HEK293 (cell line): ENCODE data around the gene SPECC1.

Source experiments
- CTCF ChIP-seq: fragments of 450-650 bp; formaldehyde crosslinking; IDR thresholded peaks from 2 replicates; pipeline ENCODE4 v1.5.1; 2016; ENCODE audit warnings: missing biosample characterization, missing genetic modification characterization
- RBAK ChIP-seq: fragments of 450-650 bp; formaldehyde crosslinking; IDR thresholded peaks from 2 replicates; pipeline ENCODE4 v1.5.1; 2016; ENCODE audit warnings: missing biosample characterization, missing genetic modification characterization
- SP2 ChIP-seq: fragments of 450-650 bp; formaldehyde crosslinking; IDR thresholded peaks from 2 replicates; pipeline ENCODE4 v1.5.1; 2016; ENCODE audit warnings: missing biosample characterization, missing genetic modification characterization
- ZBTB20 ChIP-seq: fragments of 450-650 bp; formaldehyde crosslinking; IDR thresholded peaks from 2 replicates; pipeline ENCODE4 v1.5.1; 2016; ENCODE audit warnings: missing biosample characterization, missing genetic modification characterization
- ZNF169 ChIP-seq: fragments of 450-650 bp; formaldehyde crosslinking; IDR thresholded peaks from 2 replicates; pipeline ENCODE4 v1.5.1; 2016; ENCODE audit warnings: missing biosample characterization, missing genetic modification characterization
- ZNF239 ChIP-seq: fragments of 450-650 bp; formaldehyde crosslinking; IDR thresholded peaks from 2 replicates; pipeline ENCODE4 v1.5.1; 2016; ENCODE audit warnings: missing biosample characterization, missing genetic modification characterization
- ZNF302 ChIP-seq: fragments of 450-650 bp; formaldehyde crosslinking; IDR thresholded peaks from 2 replicates; pipeline ENCODE4 v1.5.1; 2016; ENCODE audit warnings: missing biosample characterization, missing genetic modification characterization, low read depth
- ZNF362 ChIP-seq: fragments of 450-650 bp; formaldehyde crosslinking; IDR thresholded peaks from 2 replicates; pipeline ENCODE4 v1.5.1; 2016; ENCODE audit warnings: missing biosample characterization, missing genetic modification characterization
- ZNF560 ChIP-seq: fragments of 450-650 bp; formaldehyde crosslinking; IDR thresholded peaks from 2 replicates; pipeline ENCODE4 v1.5.1; 2017; ENCODE audit warnings: missing biosample characterization, missing genetic modification characterization, borderline replicate concordance
- ZNF677 ChIP-seq: fragments of 450-650 bp; IDR thresholded peaks from 2 replicates; pipeline ENCODE4 v1.5.0; 2018; ENCODE audit warnings: missing biosample characterization, mild to moderate bottlenecking, missing genetic modification characterization, moderate library complexity
- TF ChIP-seq, protein P1 (sequence below): fragments of 450-650 bp; formaldehyde crosslinking; IDR thresholded peaks from 2 replicates; pipeline ENCODE4 v1.5.1; 2016; ENCODE audit warnings: missing biosample characterization, missing genetic modification characterization
- TF ChIP-seq, protein P2 (sequence below): fragments of 450-650 bp; formaldehyde crosslinking; IDR thresholded peaks from 2 replicates; pipeline ENCODE4 v1.5.1; 2016; ENCODE audit warnings: missing biosample characterization, missing genetic modification characterization
- TF ChIP-seq, protein P3 (sequence below): IDR thresholded peaks from 2 replicates; pipeline ENCODE4 v1.6.1; 2011; ENCODE audit warnings: mild to moderate bottlenecking, low read depth, low read length, borderline replicate concordance

DNA sequence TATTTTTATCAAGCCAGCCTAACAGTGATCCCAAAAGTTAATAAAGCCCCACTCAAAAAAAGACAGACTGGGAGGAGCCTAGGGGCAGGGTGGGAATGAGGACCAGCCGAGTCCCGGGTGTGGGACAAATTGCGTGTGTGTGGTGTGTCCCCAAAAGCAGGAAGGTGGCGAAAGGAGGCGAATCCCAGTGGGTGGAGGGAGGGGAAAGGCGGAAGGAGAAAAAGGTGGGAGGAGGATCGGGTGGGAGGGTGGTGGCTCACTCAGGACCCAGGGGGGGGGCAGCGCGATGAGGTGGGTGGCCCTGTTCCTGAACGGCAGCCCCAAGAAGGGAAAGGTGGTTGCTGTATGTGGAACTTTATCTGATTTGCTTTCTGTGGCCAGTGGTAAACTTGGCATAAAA, 102.4 kb downstream of the SPECC1 start:
- TF ChIP-seq RBAK (tag by site-specific recombination) (no peak), ZNF677 (tag by site-specific recombination) (no peak), ZNF302 (no peak), CTCF (tag by site-specific recombination) (no peak), ZNF560 (tag by site-specific recombination) (no peak), ZNF169 (tag by site-specific recombination) (no peak), SP2 (tag by site-specific recombination) (no peak), ZNF362 (tag by site-specific recombination) (no peak), ZBTB20 (no peak), ZNF239 (tag by site-specific recombination) (no peak)
- TF ChIP-seq, protein P1, sequence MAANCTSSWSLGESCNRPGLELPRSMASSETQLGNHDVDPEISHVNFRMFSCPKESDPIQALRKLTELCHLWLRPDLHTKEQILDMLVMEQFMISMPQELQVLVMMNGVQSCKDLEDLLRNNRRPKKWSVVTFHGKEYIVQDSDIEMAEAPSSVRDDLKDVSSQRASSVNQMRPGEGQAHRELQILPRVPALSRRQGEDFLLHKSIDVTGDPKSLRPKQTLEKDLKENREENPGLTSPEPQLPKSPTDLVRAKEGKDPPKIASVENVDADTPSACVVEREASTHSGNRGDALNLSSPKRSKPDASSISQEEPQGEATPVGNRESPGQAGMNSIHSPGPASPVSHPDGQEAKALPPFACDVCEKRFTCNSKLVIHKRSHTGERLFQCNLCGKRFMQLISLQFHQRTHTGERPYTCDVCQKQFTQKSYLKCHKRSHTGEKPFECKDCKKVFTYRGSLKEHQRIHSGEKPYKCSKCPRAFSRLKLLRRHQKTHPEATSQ (tag by site-specific recombination): no peak
- TF ChIP-seq, protein P2, sequence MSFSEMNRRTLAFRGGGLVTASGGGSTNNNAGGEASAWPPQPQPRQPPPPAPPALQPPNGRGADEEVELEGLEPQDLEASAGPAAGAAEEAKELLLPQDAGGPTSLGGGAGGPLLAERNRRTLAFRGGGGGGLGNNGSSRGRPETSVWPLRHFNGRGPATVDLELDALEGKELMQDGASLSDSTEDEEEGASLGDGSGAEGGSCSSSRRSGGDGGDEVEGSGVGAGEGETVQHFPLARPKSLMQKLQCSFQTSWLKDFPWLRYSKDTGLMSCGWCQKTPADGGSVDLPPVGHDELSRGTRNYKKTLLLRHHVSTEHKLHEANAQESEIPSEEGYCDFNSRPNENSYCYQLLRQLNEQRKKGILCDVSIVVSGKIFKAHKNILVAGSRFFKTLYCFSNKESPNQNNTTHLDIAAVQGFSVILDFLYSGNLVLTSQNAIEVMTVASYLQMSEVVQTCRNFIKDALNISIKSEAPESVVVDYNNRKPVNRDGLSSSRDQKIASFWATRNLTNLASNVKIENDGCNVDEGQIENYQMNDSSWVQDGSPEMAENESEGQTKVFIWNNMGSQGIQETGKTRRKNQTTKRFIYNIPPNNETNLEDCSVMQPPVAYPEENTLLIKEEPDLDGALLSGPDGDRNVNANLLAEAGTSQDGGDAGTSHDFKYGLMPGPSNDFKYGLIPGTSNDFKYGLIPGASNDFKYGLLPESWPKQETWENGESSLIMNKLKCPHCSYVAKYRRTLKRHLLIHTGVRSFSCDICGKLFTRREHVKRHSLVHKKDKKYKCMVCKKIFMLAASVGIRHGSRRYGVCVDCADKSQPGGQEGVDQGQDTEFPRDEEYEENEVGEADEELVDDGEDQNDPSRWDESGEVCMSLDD (tag by site-specific recombination): no peak
- TF ChIP-seq, protein P3, sequence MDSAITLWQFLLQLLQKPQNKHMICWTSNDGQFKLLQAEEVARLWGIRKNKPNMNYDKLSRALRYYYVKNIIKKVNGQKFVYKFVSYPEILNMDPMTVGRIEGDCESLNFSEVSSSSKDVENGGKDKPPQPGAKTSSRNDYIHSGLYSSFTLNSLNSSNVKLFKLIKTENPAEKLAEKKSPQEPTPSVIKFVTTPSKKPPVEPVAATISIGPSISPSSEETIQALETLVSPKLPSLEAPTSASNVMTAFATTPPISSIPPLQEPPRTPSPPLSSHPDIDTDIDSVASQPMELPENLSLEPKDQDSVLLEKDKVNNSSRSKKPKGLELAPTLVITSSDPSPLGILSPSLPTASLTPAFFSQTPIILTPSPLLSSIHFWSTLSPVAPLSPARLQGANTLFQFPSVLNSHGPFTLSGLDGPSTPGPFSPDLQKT: no peak
